SK-N-SH (cell line): ENCODE data around the gene DLEC1. TPM values are rescaled to one million over a fixed set of nuclear protein-coding genes. Genes with fewer than 3 reads are reported as not detected.

Source experiments
- CTCF ChIA-PET: fragments of 300-600, 350-600 bp; formaldehyde crosslinking; extraction: SDS; loops from one replicate; lab custom pipeline; 2021; lab: Yijun Ruan, JAX
- POLR2A ChIA-PET: fragments of 350-600 bp; sonication (Branson Sonifier 250); formaldehyde crosslinking; extraction: SDS; loops from one replicate; lab custom pipeline; 2020; ENCODE audit warnings: antibody characterized with exemption, inconsistent platforms; lab: Yijun Ruan, JAX
- DNase-seq: peaks from one replicate; pipeline ENCODE4 v3.0.0; 2012
- H2AFZ ChIP-seq: fragments of 200-600 bp; sonication (generic); 2 replicates; pipeline ENCODE4 v1.8.1; 2016; ENCODE audit warnings: antibody characterized with exemption, mild to moderate bottlenecking, low read depth
- H3F3A ChIP-seq: fragments of 200-600 bp; sonication (generic); replicated peaks from 2 replicates; pipeline ENCODE3; 2016; ENCODE audit warnings: antibody characterized with exemption, mild to moderate bottlenecking; ENCODE audit not compliant: insufficient read depth
- H3K27ac ChIP-seq, 2 experiments: fragments of 200-500 bp in 1 of 2; fragments of 200-600 bp in 1 of 2; sonication (Bioruptor generic) in 1 of 2; sonication (generic), shearing (Covaris generic) in 1 of 2; 2 replicates each; pipeline versions ENCODE4 v1.5.1 to v1.6.1; 2014 to 2016; ENCODE audit warnings: low read depth in 2 of 2, inconsistent platforms in 1 of 2, low read length in 1 of 2, mild to moderate bottlenecking in 1 of 2, mixed read lengths in 1 of 2
- H3K27me3 ChIP-seq: fragments of 200-600 bp; sonication (generic), shearing (Covaris generic); 2 replicates; pipeline ENCODE4 v1.6.1; 2016; ENCODE audit warnings: mixed run types; ENCODE audit not compliant: insufficient read depth
- H3K36me3 ChIP-seq, 2 experiments: fragments of 200-500 bp in 1 of 2; fragments of 200-600 bp in 1 of 2; sonication (Bioruptor generic) in 1 of 2; sonication (generic) in 1 of 2; replicated peaks in 1 of 2; 2 replicates each; pipeline versions ENCODE3 to v1.5.1; 2014 to 2016; ENCODE audit warnings: low read length in 1 of 2, mild to moderate bottlenecking in 1 of 2; ENCODE audit not compliant: insufficient read depth in 2 of 2, control insufficient read depth in 1 of 2
- H3K4me1 ChIP-seq, 2 experiments: fragments of 200-500 bp in 1 of 2; fragments of 200-600 bp in 1 of 2; sonication (Bioruptor generic) in 1 of 2; sonication (generic), shearing (Covaris generic) in 1 of 2; 2 replicates each; pipeline versions ENCODE4 v1.5.1 to v1.6.1; 2014 to 2016; ENCODE audit warnings: low read depth in 1 of 2, low read length in 1 of 2, mixed run types in 1 of 2; ENCODE audit not compliant: insufficient read depth in 2 of 2, control insufficient read depth in 1 of 2
- H3K4me2 ChIP-seq: fragments of 200-600 bp; sonication (generic), shearing (Covaris generic); 2 replicates; pipeline ENCODE4 v1.6.1; 2017; ENCODE audit warnings: mixed run types
- H3K4me3 ChIP-seq, 2 experiments: fragments of 200-500 bp in 1 of 2; fragments of 200-600 bp in 1 of 2; sonication (Bioruptor generic) in 1 of 2; sonication (generic), shearing (Covaris generic) in 1 of 2; 2 replicates each; pipeline versions ENCODE4 v1.5.1 to v1.8.1; 2014 to 2016; ENCODE audit warnings: low read depth in 2 of 2, inconsistent platforms in 1 of 2, low read length in 1 of 2, mild to moderate bottlenecking in 1 of 2, mixed read lengths in 1 of 2, moderate library complexity in 1 of 2
- H3K79me2 ChIP-seq: fragments of 200-600 bp; sonication (generic); 2 replicates; pipeline ENCODE4 v1.8.1; 2017; ENCODE audit warnings: mild to moderate bottlenecking; ENCODE audit not compliant: insufficient read depth
- H3K9ac ChIP-seq: fragments of 200-600 bp; sonication (generic); 2 replicates; pipeline ENCODE4 v1.6.1; 2017; ENCODE audit warnings: mixed run types
- H3K9me2 ChIP-seq: fragments of 200-600 bp; sonication (generic); 2 replicates; pipeline ENCODE4 v1.6.1; 2017; ENCODE audit warnings: mixed run types
- H3K9me3 ChIP-seq: fragments of 200-600 bp; sonication (generic); 2 replicates; pipeline ENCODE4 v1.6.1; 2017; ENCODE audit warnings: mixed run types, mild to moderate bottlenecking, moderate library complexity
- H4K20me1 ChIP-seq: fragments of 200-600 bp; sonication (generic); 2 replicates; pipeline ENCODE4 v1.6.1; 2017; ENCODE audit warnings: mild to moderate bottlenecking, mixed run types; ENCODE audit not compliant: insufficient read depth
- GATA2 ChIP-seq: sonication (generic); formaldehyde crosslinking; IDR thresholded peaks from 2 replicates; pipeline ENCODE4 v1.5.0; 2020; ENCODE audit warnings: mild to moderate bottlenecking, missing genetic modification reagents
- MXI1 ChIP-seq: IDR thresholded peaks from 2 replicates; pipeline ENCODE4 v1.6.1; 2012; ENCODE audit warnings: mild to moderate bottlenecking, low read depth, low read length, improper control_type of control experiment
- NFIC ChIP-seq: IDR thresholded peaks from 2 replicates; pipeline ENCODE4 v1.4.0; 2012; ENCODE audit warnings: borderline replicate concordance
- NRF1 ChIP-seq: IDR thresholded peaks from 2 replicates; pipeline ENCODE4 v1.6.1; 2012; ENCODE audit warnings: low read depth, mild to moderate bottlenecking, low read length
- POLR2AphosphoS5 ChIP-seq: IDR thresholded peaks from 2 replicates; pipeline ENCODE4 v1.6.1; 2012; ENCODE audit warnings: low read depth, low read length
- RFX5 ChIP-seq: IDR thresholded peaks from 2 replicates; pipeline ENCODE4 v1.6.1; 2012; ENCODE audit warnings: mild to moderate bottlenecking, improper control_type of control experiment, low read length
- SIN3A ChIP-seq: IDR thresholded peaks from 2 replicates; pipeline ENCODE4 v1.6.1; 2012; ENCODE audit warnings: low read depth, mild to moderate bottlenecking, low read length, moderate library complexity, borderline replicate concordance
- TCF12 ChIP-seq: IDR thresholded peaks from 2 replicates; pipeline ENCODE4 v1.4.0; 2012
- YY1 ChIP-seq: IDR thresholded peaks from 2 replicates; pipeline ENCODE4 v1.4.0; 2012; ENCODE audit warnings: low read depth, mild to moderate bottlenecking
- WGBS: methylation state at CpG from one replicate; pipeline ENCODE4 v1.1.6; 2017; ENCODE audit warnings: low lambda C conversion rate; 5-methylcytosine and 5-hydroxymethylcytosine counted together
- polyA plus RNA-seq, 3 experiments: library from polyadenylated mRNA; depleted of rRNA; stranded (reverse); fragments of >200 nt; gene quantifications; 2 replicates each; pipeline ENCODE4 v1.2.3, GENCODE V29; 2012
- TF ChIP-seq, protein P1 (sequence below): fragments of 200-600 bp; sonication (generic); IDR thresholded peaks from 2 replicates; pipeline ENCODE4 v1.6.1; 2017; ENCODE audit warnings: antibody characterized with exemption, mild to moderate bottlenecking, moderate library complexity
- TF ChIP-seq, protein P2 (sequence below): IDR thresholded peaks from 2 replicates; pipeline ENCODE4 v1.4.0; 2012; ENCODE audit warnings: low read depth
- TF ChIP-seq, protein P3 (sequence below): fragments of 150-350 bp; IDR thresholded peaks from 2 replicates; pipeline ENCODE4 v1.6.1; 2017; ENCODE audit warnings: antibody characterized with exemption, low read length, low read depth, borderline replicate concordance
- TF ChIP-seq, protein P4 (sequence below): fragments of 150-350 bp; IDR thresholded peaks from 2 replicates; pipeline ENCODE4 v1.6.1; 2016; ENCODE audit warnings: mild to moderate bottlenecking, low read depth, low read length

Gene DLEC1
- polyA plus RNA-seq, 1 of the 3 experiments (the other 2 are of a cell fraction), result 0.02 TPM

DNA sequence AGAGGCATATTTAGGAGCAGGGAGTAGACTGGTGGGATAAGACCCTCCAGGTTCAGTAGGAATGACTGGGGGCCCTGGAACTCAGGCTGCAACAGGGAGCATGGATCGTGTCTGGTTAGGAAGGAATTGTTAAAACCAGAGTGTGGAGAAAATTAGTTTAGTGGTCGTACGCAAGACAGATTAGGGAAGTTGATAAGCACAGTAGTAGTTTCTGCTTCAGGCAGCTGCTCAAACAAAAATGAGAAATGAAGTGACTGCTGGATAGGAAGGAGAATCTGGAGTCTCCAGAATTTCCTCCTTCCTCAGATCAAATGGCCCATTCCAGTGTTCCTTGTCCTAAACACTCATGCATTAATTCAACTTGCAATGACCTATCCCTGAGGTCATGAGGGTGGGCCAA is 110.7 kb downstream of the DLEC1 start:
- 51% methylated on average over 3 of the region's 3 CpGs for WGBS
- Histone ChIP-seq H4K20me1 (no peaks in the 10 kb centered on the region), H3K36me3 (no peaks in the 10 kb centered on the region), H3K9ac (no peak overlapping the region), H3K79me2 (no peaks in the 10 kb centered on the region), H2AFZ (no peak overlapping the region), H3K4me1 (peaks cover 0 to 5% of the 10 kb centered on the region in 2 experiments; a peak in 1 of 4 replicates), H3K4me2 (no peak overlapping the region), H3K9me2 (no peaks in the 10 kb centered on the region), H3K27ac (no peak overlapping the region; a peak in 1 of 4 replicates), H3F3A (no peaks in the 10 kb centered on the region), H3K4me3 (no peak overlapping the region), H3K27me3 (no peaks in the 10 kb centered on the region), H3K9me3 (no peaks in the 10 kb centered on the region)
- ChIA-PET CTCF (no interaction called here), POLR2A (no interaction called here)
- no peak for DNase-seq
- TF ChIP-seq SIN3A, result no peak
- TF ChIP-seq GATA2 (CRISPR knock-in tag), result 0 out of 2 replicates have a peak, but pooled peaks have one; percentile 27
- no peak for TF ChIP-seq RFX5
- TF ChIP-seq TCF12, result no peak

DNA sequence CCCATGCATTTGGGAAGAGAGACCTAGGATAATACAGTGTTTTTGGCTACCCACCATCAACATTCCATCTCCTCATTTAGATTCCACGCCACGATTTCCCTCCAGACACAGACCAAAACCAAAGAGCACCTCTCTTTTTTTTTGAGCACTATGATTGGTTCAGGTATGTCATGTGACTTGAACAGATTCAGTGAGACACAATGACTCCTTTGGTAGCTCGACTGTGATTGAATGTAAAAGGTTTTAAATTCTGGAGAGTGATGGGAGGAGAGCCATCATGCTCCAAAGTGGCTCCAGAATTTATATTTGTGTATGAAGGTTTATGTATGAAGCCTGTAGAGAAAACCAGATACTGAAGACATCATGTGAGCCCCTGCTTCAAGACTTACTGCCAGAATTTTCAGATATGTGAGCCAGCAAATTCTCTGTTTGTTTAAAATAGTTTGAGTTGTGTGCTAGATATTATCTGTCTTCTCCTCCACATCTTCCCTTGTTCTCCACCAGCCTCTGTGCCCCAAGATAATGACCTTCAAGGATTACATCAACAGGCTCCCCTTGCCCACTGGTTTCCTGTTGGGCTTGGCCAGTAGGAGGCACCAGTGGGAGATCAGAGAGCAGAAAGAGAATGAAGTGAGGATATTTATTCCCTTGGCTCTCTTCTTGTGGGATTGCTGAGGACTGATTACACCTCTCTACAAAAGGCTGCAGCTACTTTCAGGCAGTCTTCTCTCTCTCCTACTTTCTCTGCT is 111.9 kb downstream of the DLEC1 start:
- no peaks in the 10 kb centered on the region for H3K79me2 ChIP-seq
- no peak overlapping the region for H3K4me3 ChIP-seq
- no peak overlapping the region for H3K27ac ChIP-seq
- no peak overlapping the region for H3K4me2 ChIP-seq
- ChIA-PET POLR2A (no interaction called here), CTCF (interaction anchor here (1.6 kb wide), 1 partner anchor 10 kb away, joined by 4 read pairs; no protein-coding TSS in a partner anchor)
- H3K4me1 ChIP-seq, result peaks cover 0 to 5% of the 10 kb centered on the region in 2 experiments; a peak in 1 of 4 replicates
- no peaks in the 10 kb centered on the region for H3F3A ChIP-seq
- no peaks in the 10 kb centered on the region for H3K27me3 ChIP-seq
- H3K9me2 ChIP-seq, result no peaks in the 10 kb centered on the region
- no peaks in the 10 kb centered on the region for H4K20me1 ChIP-seq
- H3K9ac ChIP-seq, result no peak overlapping the region
- no peak for TF ChIP-seq NRF1
- TF ChIP-seq, protein P1, sequence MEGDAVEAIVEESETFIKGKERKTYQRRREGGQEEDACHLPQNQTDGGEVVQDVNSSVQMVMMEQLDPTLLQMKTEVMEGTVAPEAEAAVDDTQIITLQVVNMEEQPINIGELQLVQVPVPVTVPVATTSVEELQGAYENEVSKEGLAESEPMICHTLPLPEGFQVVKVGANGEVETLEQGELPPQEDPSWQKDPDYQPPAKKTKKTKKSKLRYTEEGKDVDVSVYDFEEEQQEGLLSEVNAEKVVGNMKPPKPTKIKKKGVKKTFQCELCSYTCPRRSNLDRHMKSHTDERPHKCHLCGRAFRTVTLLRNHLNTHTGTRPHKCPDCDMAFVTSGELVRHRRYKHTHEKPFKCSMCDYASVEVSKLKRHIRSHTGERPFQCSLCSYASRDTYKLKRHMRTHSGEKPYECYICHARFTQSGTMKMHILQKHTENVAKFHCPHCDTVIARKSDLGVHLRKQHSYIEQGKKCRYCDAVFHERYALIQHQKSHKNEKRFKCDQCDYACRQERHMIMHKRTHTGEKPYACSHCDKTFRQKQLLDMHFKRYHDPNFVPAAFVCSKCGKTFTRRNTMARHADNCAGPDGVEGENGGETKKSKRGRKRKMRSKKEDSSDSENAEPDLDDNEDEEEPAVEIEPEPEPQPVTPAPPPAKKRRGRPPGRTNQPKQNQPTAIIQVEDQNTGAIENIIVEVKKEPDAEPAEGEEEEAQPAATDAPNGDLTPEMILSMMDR, result peak; percentile 28
- H2AFZ ChIP-seq, result no peak overlapping the region
- no peaks in the 10 kb centered on the region for H3K9me3 ChIP-seq
- WGBS, result 71% methylated on average over 3 of the region's 3 CpGs
- DNase-seq, result no peak
- H3K36me3 ChIP-seq, result no peaks in the 10 kb centered on the region

DNA sequence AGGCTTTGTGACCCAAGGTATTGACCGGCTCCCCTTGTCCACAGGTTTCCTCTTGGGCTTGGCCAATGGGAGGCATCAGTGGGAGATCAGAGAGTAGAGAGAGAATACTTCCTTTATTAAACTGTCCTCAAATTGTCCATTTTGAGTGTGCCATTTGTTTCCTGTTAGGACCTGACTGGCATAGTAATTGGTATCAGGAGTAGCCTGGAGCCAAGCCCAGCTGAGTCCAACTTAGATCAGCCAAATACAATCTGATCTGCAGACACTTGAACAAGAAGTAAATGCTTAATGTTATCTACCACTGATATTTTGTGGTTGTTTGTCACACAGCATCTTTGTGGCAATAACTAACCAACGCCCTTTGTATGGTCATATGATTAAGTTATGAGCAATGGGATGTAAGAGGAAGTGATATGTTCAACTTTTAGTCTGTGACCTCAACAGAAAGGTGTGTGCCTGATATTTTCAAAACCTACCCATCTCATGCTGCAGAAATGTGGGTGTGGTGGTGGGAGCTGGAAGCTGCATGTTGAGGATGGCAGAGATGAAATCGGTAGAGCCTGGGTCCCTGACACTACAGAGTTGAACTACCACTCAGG is 112.8 kb downstream of the DLEC1 start:
- DNase-seq, result no peak
- H3K9me2 ChIP-seq, result no peaks in the 10 kb centered on the region
- no peaks in the 10 kb centered on the region for H3K9me3 ChIP-seq
- H3K79me2 ChIP-seq, result no peaks in the 10 kb centered on the region
- no peak overlapping the region for H3K9ac ChIP-seq
- no peaks in the 10 kb centered on the region for H4K20me1 ChIP-seq
- ChIA-PET POLR2A (no interaction called here), CTCF (interaction anchor here (1.3 to 1.6 kb wide), 2 partner anchors 10 to 13 kb away, joined by 4 to 6 read pairs; partner anchors contain the start of gene MYD88)
- H3K4me2 ChIP-seq, result no peak overlapping the region
- no peaks in the 10 kb centered on the region for H3F3A ChIP-seq
- H2AFZ ChIP-seq, result no peak overlapping the region
- no peak for TF ChIP-seq SIN3A
- TF ChIP-seq TCF12, result no peak
- TF ChIP-seq POLR2AphosphoS5, result no peak
- TF ChIP-seq NFIC, result no peak
- TF ChIP-seq MXI1, result no peak
- TF ChIP-seq, protein P2, sequence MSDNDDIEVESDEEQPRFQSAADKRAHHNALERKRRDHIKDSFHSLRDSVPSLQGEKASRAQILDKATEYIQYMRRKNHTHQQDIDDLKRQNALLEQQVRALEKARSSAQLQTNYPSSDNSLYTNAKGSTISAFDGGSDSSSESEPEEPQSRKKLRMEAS, result no peak
- TF ChIP-seq YY1, result no peak
- TF ChIP-seq, protein P3, sequence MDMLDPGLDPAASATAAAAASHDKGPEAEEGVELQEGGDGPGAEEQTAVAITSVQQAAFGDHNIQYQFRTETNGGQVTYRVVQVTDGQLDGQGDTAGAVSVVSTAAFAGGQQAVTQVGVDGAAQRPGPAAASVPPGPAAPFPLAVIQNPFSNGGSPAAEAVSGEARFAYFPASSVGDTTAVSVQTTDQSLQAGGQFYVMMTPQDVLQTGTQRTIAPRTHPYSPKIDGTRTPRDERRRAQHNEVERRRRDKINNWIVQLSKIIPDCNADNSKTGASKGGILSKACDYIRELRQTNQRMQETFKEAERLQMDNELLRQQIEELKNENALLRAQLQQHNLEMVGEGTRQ, result no peak
- TF ChIP-seq, protein P4, sequence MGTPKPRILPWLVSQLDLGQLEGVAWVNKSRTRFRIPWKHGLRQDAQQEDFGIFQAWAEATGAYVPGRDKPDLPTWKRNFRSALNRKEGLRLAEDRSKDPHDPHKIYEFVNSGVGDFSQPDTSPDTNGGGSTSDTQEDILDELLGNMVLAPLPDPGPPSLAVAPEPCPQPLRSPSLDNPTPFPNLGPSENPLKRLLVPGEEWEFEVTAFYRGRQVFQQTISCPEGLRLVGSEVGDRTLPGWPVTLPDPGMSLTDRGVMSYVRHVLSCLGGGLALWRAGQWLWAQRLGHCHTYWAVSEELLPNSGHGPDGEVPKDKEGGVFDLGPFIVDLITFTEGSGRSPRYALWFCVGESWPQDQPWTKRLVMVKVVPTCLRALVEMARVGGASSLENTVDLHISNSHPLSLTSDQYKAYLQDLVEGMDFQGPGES, result no peak
- no peak for TF ChIP-seq GATA2 (CRISPR knock-in tag)
- TF ChIP-seq, all 33 proteins: peak for 0
- no peaks in the 10 kb centered on the region for H3K27me3 ChIP-seq
- peaks cover 0 to 5% of the 10 kb centered on the region in 2 experiments; a peak in 1 of 4 replicates for H3K4me1 ChIP-seq
- no peak overlapping the region for H3K4me3 ChIP-seq
- no peaks in the 10 kb centered on the region for H3K36me3 ChIP-seq
- H3K27ac ChIP-seq, result no peak overlapping the region
- WGBS, result 86% methylated on average over 3 of the region's 3 CpGs
